Tibial nerve (tissue), 4 donors: Measurements from ENCODE around the gene COL1A2. TPM values are rescaled to one million over a fixed set of nuclear protein-coding genes. Genes with fewer than 3 reads are reported as not detected.

Experiments
- DNase-seq, 2 donors: peaks; one replicate each; pipeline ENCODE4 v3.0.0-alpha.2; 2019; ENCODE audit warnings: low spot score in 2 of 2
- H3K27ac ChIP-seq, 4 donors: fragments of 200-600 bp; sonication (generic) in 3 of 4; one replicate each; pipeline ENCODE4 v1.5.1; 2017 to 2019; ENCODE audit warnings: mild to moderate bottlenecking in 1 of 4
- H3K27me3 ChIP-seq, 2 donors: fragments of 200-600 bp; sonication (generic) in 1 of 2; one replicate each; pipeline versions ENCODE4 v1.5.1 to v1.6.0; 2017 to 2019
- H3K36me3 ChIP-seq, 3 donors: fragments of 200-600 bp; sonication (generic); one replicate each; pipeline ENCODE4 v1.5.1; 2018 to 2019
- H3K4me1 ChIP-seq, 4 donors: fragments of 200-600 bp; sonication (generic) in 3 of 4; one replicate each; pipeline ENCODE4 v1.5.1; 2017 to 2019
- H3K4me3 ChIP-seq, 4 donors: fragments of 200-600 bp; sonication (generic) in 3 of 4; one replicate each; pipeline ENCODE4 v1.5.1; 2017 to 2019; ENCODE audit warnings: mild to moderate bottlenecking in 1 of 4, moderate library complexity in 1 of 4
- H3K9me3 ChIP-seq, 4 donors: fragments of 200-600 bp; sonication (generic) in 3 of 4; one replicate each; pipeline ENCODE4 v1.5.1; 2017 to 2019
- EP300 ChIP-seq, 2 donors: sonication (generic); formaldehyde crosslinking; IDR thresholded peaks; one replicate each; pipeline ENCODE4 v1.6.1; 2017; ENCODE audit warnings: antibody characterized with exemption in 2 of 2, mild to moderate bottlenecking in 1 of 2
- POLR2A ChIP-seq, 2 donors: fragments of 450-650 bp; IDR thresholded peaks; one replicate each; pipeline ENCODE4 v1.6.1; 2017; ENCODE audit warnings: antibody characterized with exemption in 2 of 2, mild to moderate bottlenecking in 2 of 2, moderate library complexity in 2 of 2
- WGBS, 2 donors: methylation state at CpG; one replicate each; pipeline ENCODE4 v1.1.5; 2018; 5-methylcytosine and 5-hydroxymethylcytosine counted together
- total RNA-seq, 4 donors: library from RNA; depleted of rRNA; stranded (reverse); fragments of >200 nt; gene quantifications; one replicate each; pipeline ENCODE4 v1.1.0, GENCODE V29; 2016
- TF ChIP-seq, protein P1 (sequence below), 5 experiments: fragments of 200-600 bp in 3 of 5; fragments of 450-650 bp in 2 of 5; sonication (generic) in 3 of 5; IDR thresholded peaks; one replicate each; pipeline ENCODE4 v1.5.1; 2016 to 2019; ENCODE audit warnings: antibody characterized with exemption in 5 of 5, mild to moderate bottlenecking in 3 of 5, moderate library complexity in 2 of 5

Gene COL1A2
- total RNA-seq, 4 donors from 2014 or later = 235 to 747 (median 399) TPM

DNA sequence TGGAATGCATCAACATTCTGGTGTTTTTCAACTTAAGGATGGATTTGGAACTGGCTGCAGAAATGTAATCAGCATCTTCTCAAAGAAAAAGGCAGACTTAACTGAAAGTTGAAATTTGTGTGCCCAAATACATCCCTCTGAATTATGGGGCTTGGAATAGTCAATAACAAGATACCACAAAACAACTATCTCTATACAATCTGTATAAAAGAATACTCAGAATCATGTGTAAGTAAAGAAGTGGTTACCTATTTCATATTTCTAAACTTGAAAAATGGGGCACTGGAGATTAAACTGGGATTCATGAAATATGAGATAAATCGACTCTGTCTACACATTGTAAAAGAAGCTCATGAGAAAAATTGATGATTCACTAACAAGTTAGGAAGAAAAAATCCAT lies 6.2 kb upstream of the COL1A2 start:
- Histone ChIP-seq H3K9me3 (no peaks in the 10 kb centered on the region), H3K27me3 (no peaks in the 10 kb centered on the region), H3K4me3 (no peak overlapping the region), H3K27ac (no peak overlapping the region), H3K36me3 (no peaks in the 10 kb centered on the region), H3K4me1 (peaks cover 0 to 24% (median 6%) of the 10 kb centered on the region in 4 donors)
- WGBS, 2 donors = 67 to 79% methylated on average over 1 of the region's 1 CpG
- DNase-seq = no peak
- TF ChIP-seq, protein P1, sequence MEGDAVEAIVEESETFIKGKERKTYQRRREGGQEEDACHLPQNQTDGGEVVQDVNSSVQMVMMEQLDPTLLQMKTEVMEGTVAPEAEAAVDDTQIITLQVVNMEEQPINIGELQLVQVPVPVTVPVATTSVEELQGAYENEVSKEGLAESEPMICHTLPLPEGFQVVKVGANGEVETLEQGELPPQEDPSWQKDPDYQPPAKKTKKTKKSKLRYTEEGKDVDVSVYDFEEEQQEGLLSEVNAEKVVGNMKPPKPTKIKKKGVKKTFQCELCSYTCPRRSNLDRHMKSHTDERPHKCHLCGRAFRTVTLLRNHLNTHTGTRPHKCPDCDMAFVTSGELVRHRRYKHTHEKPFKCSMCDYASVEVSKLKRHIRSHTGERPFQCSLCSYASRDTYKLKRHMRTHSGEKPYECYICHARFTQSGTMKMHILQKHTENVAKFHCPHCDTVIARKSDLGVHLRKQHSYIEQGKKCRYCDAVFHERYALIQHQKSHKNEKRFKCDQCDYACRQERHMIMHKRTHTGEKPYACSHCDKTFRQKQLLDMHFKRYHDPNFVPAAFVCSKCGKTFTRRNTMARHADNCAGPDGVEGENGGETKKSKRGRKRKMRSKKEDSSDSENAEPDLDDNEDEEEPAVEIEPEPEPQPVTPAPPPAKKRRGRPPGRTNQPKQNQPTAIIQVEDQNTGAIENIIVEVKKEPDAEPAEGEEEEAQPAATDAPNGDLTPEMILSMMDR (IDR thresholded peaks at IDR 0.05) = no peak
- TF ChIP-seq EP300 (IDR thresholded peaks at IDR 0.05) = no peak
- TF ChIP-seq POLR2A (IDR thresholded peaks at IDR 0.05) = no peak

DNA sequence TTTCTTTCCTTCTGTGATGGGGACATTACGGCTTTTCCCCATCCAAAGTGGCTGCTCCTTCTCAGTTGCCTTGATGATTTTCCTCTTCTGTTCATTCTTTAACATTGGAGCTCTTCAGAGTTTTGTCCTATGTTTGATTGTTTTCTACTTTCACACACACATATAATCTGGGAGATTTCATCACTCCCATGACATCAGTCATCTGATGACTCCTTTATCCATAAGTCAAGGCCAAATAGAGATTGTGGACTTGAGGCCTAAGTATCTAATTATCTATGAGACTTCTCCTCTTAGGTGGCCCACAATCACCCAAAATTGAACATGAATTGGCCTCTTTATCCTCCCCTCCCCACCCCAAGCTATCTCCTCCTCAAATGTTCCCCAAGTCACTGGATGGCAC lies 5.3 kb upstream of the COL1A2 start:
- Histone ChIP-seq H3K4me1 (peaks cover 0 to 32% (median 7%) of the 10 kb centered on the region in 4 donors), H3K9me3 (no peaks in the 10 kb centered on the region), H3K36me3 (no peaks in the 10 kb centered on the region), H3K4me3 (no peak overlapping the region), H3K27me3 (no peaks in the 10 kb centered on the region), H3K27ac (no peak overlapping the region)
- TF ChIP-seq, protein P1 (IDR thresholded peaks at IDR 0.05) = no peak
- TF ChIP-seq POLR2A (IDR thresholded peaks at IDR 0.05) (no peak), EP300 (IDR thresholded peaks at IDR 0.05) (no peak)
- 94 to 100% methylated on average over 1 of the region's 1 CpG for WGBS, 2 donors
- DNase-seq = no peak

DNA sequence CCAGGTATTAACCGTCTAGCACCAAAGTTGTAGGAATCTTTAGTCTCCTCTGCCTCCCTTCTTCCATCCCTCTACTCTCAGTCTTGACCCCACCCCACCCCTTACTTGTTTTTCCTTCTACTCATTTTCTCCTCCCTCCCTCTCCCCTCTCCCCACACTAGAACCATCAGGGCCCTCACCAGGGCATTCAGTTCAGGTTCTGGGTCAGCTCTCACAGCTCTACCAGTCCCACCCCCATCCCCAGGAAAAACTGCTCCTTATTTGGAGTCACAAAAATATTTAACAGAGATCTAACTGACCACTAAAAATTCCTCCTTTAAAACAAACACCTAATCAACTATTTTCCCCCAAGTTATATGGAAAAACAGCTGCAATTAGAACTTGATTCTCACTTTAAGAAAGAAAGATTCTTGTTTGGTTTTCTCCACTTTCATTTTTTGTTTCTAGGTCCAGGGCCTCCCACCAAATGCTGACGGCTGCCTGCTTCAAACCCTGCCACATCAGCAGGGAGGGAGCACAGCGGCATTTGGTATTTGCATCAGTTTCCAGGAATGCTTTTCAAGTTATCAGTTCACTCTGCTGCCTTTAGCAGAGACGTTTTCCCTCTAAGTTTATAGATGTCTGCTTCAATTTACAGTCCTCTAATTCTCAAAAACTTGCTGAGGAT lies 2.8 kb upstream of the COL1A2 start:
- no peaks in the 10 kb centered on the region for H3K27me3 ChIP-seq
- no peak for TF ChIP-seq POLR2A (IDR thresholded peaks at IDR 0.05)
- peak in 1 of 2 donors; percentile 62 for TF ChIP-seq EP300 (IDR thresholded peaks at IDR 0.05)
- TF ChIP-seq, protein P1 (IDR thresholded peaks at IDR 0.05) = no peak
- no peaks in the 10 kb centered on the region for H3K36me3 ChIP-seq
- H3K9me3 ChIP-seq = no peaks in the 10 kb centered on the region
- peaks cover 0 to 35% (median 7%) of the 10 kb centered on the region in 4 donors for H3K4me1 ChIP-seq
- WGBS, 2 donors = 16 to 22% methylated on average over 4 of the region's 4 CpGs
- DNase-seq = no peak
- H3K27ac ChIP-seq = peak overlapping the region; percentile 17 to 96 (median 89)
- peak overlapping the region in 1 of 4 donors; percentile 3 for H3K4me3 ChIP-seq

DNA sequence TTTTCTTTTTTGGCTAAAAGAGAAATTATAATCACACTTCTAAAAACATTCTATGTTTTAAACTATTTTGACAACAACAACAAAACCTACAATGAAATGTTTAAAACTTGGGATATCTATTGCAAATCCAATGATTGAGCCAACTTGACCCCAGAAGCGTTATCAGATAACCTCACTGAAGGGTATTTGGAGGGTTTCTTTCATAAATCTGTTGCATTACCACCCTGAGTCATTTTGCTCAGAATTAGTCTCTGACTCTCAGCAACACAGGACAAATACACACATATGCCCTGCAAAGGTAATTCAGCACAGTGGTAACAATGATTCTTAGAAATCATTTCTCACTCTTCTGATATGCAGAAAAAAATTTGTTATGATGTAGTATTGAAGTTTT lies 2.3 kb upstream of the COL1A2 start:
- Histone ChIP-seq H3K27ac (peak overlapping the region; percentile 17 to 96 (median 89)), H3K27me3 (no peaks in the 10 kb centered on the region), H3K36me3 (no peaks in the 10 kb centered on the region), H3K9me3 (no peaks in the 10 kb centered on the region), H3K4me3 (no peak overlapping the region), H3K4me1 (peaks cover 0 to 37% (median 7%) of the 10 kb centered on the region in 4 donors)
- TF ChIP-seq EP300 (IDR thresholded peaks at IDR 0.05) (no peak), POLR2A (IDR thresholded peaks at IDR 0.05) (no peak)
- TF ChIP-seq, protein P1 (IDR thresholded peaks at IDR 0.05) = no peak
- no peak for DNase-seq
- 20 to 38% methylated on average over 1 of the region's 1 CpG for WGBS, 2 donors

DNA sequence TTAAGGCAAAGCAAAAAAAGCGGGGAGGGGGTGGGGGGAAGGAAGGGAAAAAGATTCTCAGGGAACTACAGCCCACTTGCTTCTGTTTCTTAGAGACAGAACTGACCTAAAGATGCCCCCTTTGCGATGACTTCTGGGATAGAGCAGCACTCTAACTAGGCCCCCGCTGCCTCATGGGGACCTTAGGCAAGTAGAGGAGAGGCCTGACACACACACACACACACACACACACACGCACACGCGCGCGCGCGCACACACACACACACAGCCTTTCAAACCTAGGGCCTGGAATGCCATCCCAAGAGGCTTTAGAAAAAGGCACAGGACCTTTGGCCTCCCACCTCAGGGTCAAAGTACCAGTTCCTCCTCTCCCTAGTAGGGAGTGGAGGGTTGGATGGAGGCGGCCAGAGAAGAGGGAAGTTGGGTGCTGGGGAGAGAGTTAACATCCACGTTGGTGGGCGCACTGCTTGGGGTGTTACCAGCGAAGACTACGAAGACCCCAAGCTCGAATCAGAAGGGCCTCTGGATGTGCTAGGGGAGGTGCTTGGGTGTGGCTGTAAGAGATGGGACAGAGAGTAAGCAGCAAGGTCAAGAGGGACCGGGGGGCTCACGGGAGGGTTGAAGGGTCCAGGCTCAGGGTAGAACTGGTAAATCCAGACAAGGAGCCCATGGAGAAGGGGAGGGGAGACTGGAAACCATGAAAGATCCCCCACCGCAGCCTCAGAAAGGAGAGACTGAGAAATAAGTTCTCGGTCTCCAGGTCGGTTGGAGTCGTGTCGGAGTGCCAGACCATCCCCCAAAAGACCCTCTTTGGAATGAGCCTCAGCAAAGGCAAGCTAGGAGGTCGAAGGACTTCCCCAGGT lies 1.2 kb upstream of the COL1A2 start:
- H3K27ac ChIP-seq = peak overlapping the region; percentile 84 to 96 (median 89)
- 34 to 35% methylated on average over 24 of the region's 24 CpGs for WGBS, 2 donors
- H3K4me3 ChIP-seq = peak overlapping the region; percentile 48 to 68 (median 60)
- TF ChIP-seq EP300 (IDR thresholded peaks at IDR 0.05) (peak in 1 of 2 donors; percentile 29), POLR2A (IDR thresholded peaks at IDR 0.05) (no peak)
- H3K9me3 ChIP-seq = no peaks in the 10 kb centered on the region
- peaks cover 0 to 47% (median 8%) of the 10 kb centered on the region in 4 donors for H3K4me1 ChIP-seq
- no peaks in the 10 kb centered on the region for H3K27me3 ChIP-seq
- DNase-seq = peak; percentile 48 to 50
- no peaks in the 10 kb centered on the region for H3K36me3 ChIP-seq
